ENCODE data around the gene COL11A2.

The COL11A2 gene

DNA sequence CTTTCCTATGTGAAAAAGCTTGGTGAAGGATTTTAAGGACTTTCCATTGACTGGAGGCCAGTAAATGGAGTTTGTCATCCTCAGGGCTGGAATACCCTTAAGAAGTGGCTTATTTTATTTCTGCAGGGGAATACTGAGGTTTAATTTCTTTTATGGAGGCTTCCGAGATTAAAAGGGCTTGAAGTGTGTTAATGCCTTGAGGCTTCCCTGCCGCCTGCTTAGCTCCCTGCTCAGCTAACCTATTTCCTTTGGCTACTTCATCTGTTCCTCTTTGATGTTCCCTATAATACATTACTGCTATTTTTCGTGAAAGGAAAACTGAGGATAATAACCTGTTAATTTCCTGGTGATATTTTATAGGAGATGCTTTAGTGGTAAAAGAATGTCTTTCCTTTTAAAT, 72.3 kb downstream of the COL11A2 start:
- DNase-seq (ENCODE audit: low read depth in 2 of 3, low spot score in 2 of 3): no peak

GRCh38 chr6:33118525-33119123, 73.6 kb downstream of the COL11A2 start:
- DNase-seq (ENCODE audit: low read depth in 2 of 3, low spot score in 2 of 3): no peak

DNA sequence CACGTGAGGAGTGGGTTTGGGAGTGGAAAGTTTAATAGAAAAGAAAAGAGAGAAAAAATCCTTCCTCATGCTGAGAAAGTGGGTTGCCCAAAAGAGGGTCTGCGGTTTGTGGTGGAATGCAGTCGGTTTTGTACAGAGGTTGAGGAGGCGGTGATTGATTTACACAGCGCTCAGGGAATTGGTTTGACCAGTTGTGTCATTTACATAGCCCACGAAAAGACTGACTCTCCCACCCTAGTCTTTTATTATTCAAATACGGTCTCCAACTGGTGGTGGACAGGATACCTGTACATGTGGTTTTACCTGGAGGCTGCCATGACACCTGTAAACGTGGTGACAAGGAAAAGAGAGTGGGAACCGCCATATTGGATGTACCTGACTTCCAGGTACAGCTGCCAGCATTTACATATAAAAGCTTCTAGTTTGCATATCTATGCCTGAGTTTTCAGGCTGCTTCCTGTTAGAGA, 74.4 kb downstream of the COL11A2 start:
- no peak for DNase-seq (ENCODE audit: low read depth in 2 of 3, low spot score in 2 of 3)

GRCh38 chr6:33116841-33117711, 75.2 kb downstream of the COL11A2 start:
- DNase-seq (ENCODE audit: low read depth in 2 of 3, low spot score in 2 of 3): no peak

DNA sequence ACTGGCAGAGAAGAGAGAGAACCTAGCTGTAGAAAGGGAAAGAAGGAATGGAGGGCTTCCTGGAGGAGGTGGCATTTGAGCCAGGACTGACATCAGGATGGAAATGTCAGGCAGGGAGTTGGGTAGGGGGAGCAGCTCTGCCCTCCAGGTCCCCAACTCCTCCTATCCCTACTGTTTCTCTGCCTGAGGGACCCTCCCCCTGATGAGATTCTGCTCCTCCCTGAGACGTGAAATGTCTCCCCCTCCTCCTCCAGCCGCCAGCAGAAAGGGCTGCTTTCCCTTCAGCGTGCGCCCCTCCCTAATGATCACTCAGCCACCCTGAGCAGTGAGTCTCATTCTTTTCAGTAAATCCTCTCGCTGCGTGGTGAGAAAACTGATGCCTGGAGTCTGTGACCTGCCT, 75.8 kb downstream of the COL11A2 start:
- no peak for DNase-seq (ENCODE audit: low read depth in 2 of 3, low spot score in 2 of 3)

GRCh38 chr6:33114406-33114805, 77.9 kb downstream of the COL11A2 start:
- no peak for DNase-seq (ENCODE audit: low read depth in 2 of 3, low spot score in 2 of 3)

DNA sequence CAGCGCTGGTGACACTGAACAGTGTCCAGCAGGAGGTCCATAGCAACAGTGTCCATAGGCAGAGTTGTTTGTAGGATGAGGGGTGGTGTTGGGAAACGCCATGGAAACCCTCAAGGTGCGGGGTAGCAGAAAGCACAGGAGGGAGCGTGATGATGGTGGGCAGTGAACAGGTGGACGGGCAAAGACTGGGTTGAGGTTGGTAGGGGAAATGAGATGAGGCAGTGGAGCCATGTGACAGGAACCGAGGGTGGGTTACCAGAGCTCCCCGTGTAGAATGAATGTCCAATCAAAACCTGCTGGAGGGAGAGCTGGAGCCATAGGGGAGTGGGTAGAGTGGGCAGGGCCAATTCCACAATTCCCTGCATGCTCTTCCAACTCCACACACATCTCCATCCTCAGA, 78.5 kb downstream of the COL11A2 start:
- DNase-seq (ENCODE audit: low read depth in 2 of 3, low spot score in 2 of 3): no peak

Data from activated CD8-positive, alpha-beta memory T cell treated with anti-CD3 and anti-CD28 coated beads for 48 hours (primary cell).